NCI-H2107 treated with DMSO at 0.1 percent for 48 hours (cell line): ENCODE results near the gene INPP1.
"Not testable (repeated sequence)": the region's sequence is repeated elsewhere in the genome, so short reads cannot be mapped to it uniquely, and the experiment has no call there.

ENCODE experiments used
- DNase-seq: peaks from one replicate; lab custom pipeline; 2025; ENCODE audit not compliant: unreplicated experiment; lab: John Stamatoyannopoulos, UW

Gene INPP1

GRCh38 chr2:190333928-190334327 lies 9.5 kb upstream of the INPP1 start:
- no peak for DNase-seq

GRCh38 chr2:190334479-190335224 lies 8.7 kb upstream of the INPP1 start:
- DNase-seq = no peak

GRCh38 chr2:190335225-190335559 lies 8.2 kb upstream of the INPP1 start:
- no peak for DNase-seq

GRCh38 chr2:190335584-190335983 lies 7.8 kb upstream of the INPP1 start:
- not testable (repeated sequence) for DNase-seq

GRCh38 chr2:190336420-190336819 lies 7.0 kb upstream of the INPP1 start:
- DNase-seq = no peak

- DNase-seq = no peak
These were observed 4.9 kb upstream of the INPP1 start for GRCh38 chr2:190338453-190338852.

GRCh38 chr2:190339394-190339793 lies 4.0 kb upstream of the INPP1 start:
- DNase-seq = no peak

- no peak for DNase-seq
These were observed 3.0 kb upstream of the INPP1 start for GRCh38 chr2:190340369-190340768.

GRCh38 chr2:190342611-190343010 lies 778 bp upstream of the INPP1 start:
- DNase-seq = no peak

GRCh38 chr2:190343089-190343535 lies 277 bp upstream of the INPP1 start:
- no peak for DNase-seq

GRCh38 chr2:190344276-190344827 lies 963 bp downstream of the INPP1 start:
- DNase-seq = no peak

GRCh38 chr2:190350371-190350770 lies 7.0 kb downstream of the INPP1 start:
- DNase-seq = no peak

- DNase-seq = no peak
These were observed 8.6 kb downstream of the INPP1 start for GRCh38 chr2:190351955-190352354.

GRCh38 chr2:190352668-190353536 lies 9.5 kb downstream of the INPP1 start:
- DNase-seq = no peak

- no peak for DNase-seq
These were observed 10.1 kb downstream of the INPP1 start for GRCh38 chr2:190353537-190353899.

GRCh38 chr2:190354003-190354690 lies 10.8 kb downstream of the INPP1 start:
- no peak for DNase-seq

- no peak for DNase-seq
These were observed 12.7 kb downstream of the INPP1 start for GRCh38 chr2:190355968-190356644.

- DNase-seq = no peak
These were observed 14.2 kb downstream of the INPP1 start for GRCh38 chr2:190357600-190357999.

GRCh38 chr2:190358655-190359448 lies 15.5 kb downstream of the INPP1 start:
- DNase-seq = not testable (repeated sequence)

- DNase-seq = no peak
These were observed 17.2 kb downstream of the INPP1 start for GRCh38 chr2:190360561-190360960.
